K562 (cell line): ENCODE measurements around the gene MAPK13. TPM values are rescaled to one million over a fixed set of nuclear protein-coding genes. Genes with fewer than 3 reads are reported as not detected.

Experiments
- FOXJ2 ChIP-seq: fragments of 200-800 bp; sonication (Bioruptor generic); IDR thresholded peaks from 2 replicates; pipeline ENCODE4 v1.6.1; 2016; ENCODE audit warnings: missing genetic modification characterization, missing compliant biosample characterization
- HMG20B ChIP-seq: fragments of 250-450 bp; sonication (Bioruptor Pico); IDR thresholded peaks from 2 replicates; pipeline ENCODE4 v1.5.0; 2021; ENCODE audit warnings: mild to moderate bottlenecking
- HMGN3 ChIP-seq: IDR thresholded peaks from 2 replicates; pipeline ENCODE4 v1.6.1; 2011; ENCODE audit warnings: borderline replicate concordance, low read depth, mild to moderate bottlenecking, mixed read lengths, low read length; ENCODE audit not compliant: insufficient read length; ENCODE audit errors: extremely low read depth
- HOXB6 ChIP-seq: fragments of 250-450 bp; sonication (Bioruptor Pico); IDR thresholded peaks from 2 replicates; pipeline ENCODE4 v1.5.1; 2022; ENCODE audit warnings: mild to moderate bottlenecking, borderline replicate concordance
- ILF3 ChIP-seq: fragments of 450-650 bp; IDR thresholded peaks from 2 replicates; pipeline ENCODE4 v1.6.1; 2018; ENCODE audit warnings: antibody characterized with exemption, mild to moderate bottlenecking, moderate library complexity, borderline replicate concordance
- MNT ChIP-seq, 2 experiments: fragments of 450-650 bp; conservative IDR thresholded peaks; 2 replicates each; pipeline ENCODE4 v1.6.1; 2017; ENCODE audit warnings: mild to moderate bottlenecking in 2 of 2, moderate library complexity in 2 of 2
- PBX2 ChIP-seq, 2 experiments: IDR thresholded peaks in 1 of 2; conservative IDR thresholded peaks in 1 of 2; 2 replicates each; pipeline ENCODE4 v1.6.1; 2016; ENCODE audit warnings: low read depth in 2 of 2, mild to moderate bottlenecking in 1 of 2, missing compliant biosample characterization in 1 of 2, missing genetic modification characterization in 1 of 2, moderate library complexity in 1 of 2
- SFPQ ChIP-seq: fragments of 200-400 bp; formaldehyde crosslinking; IDR thresholded peaks from 2 replicates; pipeline ENCODE4 v1.6.1; 2017; ENCODE audit warnings: mild to moderate bottlenecking, low read depth, low read length, moderate library complexity
- SPI1 ChIP-seq: IDR thresholded peaks from 2 replicates; pipeline ENCODE4 v1.6.1; 2011; ENCODE audit warnings: low read depth, low read length, control low read depth, borderline replicate concordance
- SRSF1 ChIP-seq: fragments of 200-400 bp; formaldehyde crosslinking; IDR thresholded peaks from 2 replicates; pipeline ENCODE4 v1.6.1; 2017; ENCODE audit warnings: mild to moderate bottlenecking, low read depth, low read length, moderate library complexity
- TAL1 ChIP-seq: fragments of 450-650 bp; IDR thresholded peaks from 2 replicates; pipeline ENCODE4 v1.6.1; 2016; ENCODE audit warnings: mild to moderate bottlenecking
- U2AF1 ChIP-seq: fragments of 200-400 bp; formaldehyde crosslinking; optimal IDR thresholded peaks from 2 replicates; pipeline ENCODE3; 2017; ENCODE audit warnings: mild to moderate bottlenecking, low read depth, low read length, moderate library complexity
- ZNF347 ChIP-seq: fragments of 450-650 bp; formaldehyde crosslinking; IDR thresholded peaks from 2 replicates; pipeline ENCODE4 v1.4.0; 2020; ENCODE audit warnings: low read depth, mild to moderate bottlenecking, moderate library complexity
- ZNF707 ChIP-seq: fragments of 250-450 bp; sonication (Bioruptor Pico); conservative IDR thresholded peaks from 2 replicates; pipeline ENCODE4 v1.8.0; 2022; ENCODE audit warnings: inconsistent platforms, mild to moderate bottlenecking, moderate library complexity
- ZNF76 ChIP-seq: fragments of 250-450 bp; sonication (Bioruptor Pico); IDR thresholded peaks from 2 replicates; pipeline ENCODE4 v1.4.0; 2020; ENCODE audit warnings: mild to moderate bottlenecking, moderate library complexity, borderline replicate concordance
- polyA plus RNA-seq, 8 experiments: library from polyadenylated mRNA; depleted of rRNA in 4 of 8; stranded (reverse) in 5 of 8; unstranded in 3 of 8; fragments of >200 nt; fragmentation: Nextera tagmentation in 2 of 8; fragmentation: Illumina TruSeq in 1 of 8; extraction: Ambion mirVana in 2 of 8; extraction: Trizol in 1 of 8; gene quantifications; 2 replicates each; pipeline versions ENCODE4 v1.2.1 to v1.2.3, GENCODE V29; 2011 to 2014; ENCODE audit warnings: inconsistent platforms in 1 of 8, missing spikeins in 1 of 8
- total RNA-seq, 7 experiments: library from RNA; depleted of rRNA in 6 of 7; stranded (reverse); fragments of >200 nt in 6 of 7; fragmentation: Illumina TruSeq in 2 of 7; extraction: Trizol in 2 of 7; gene quantifications; 2 replicates each; pipeline versions ENCODE4 v1.2.1 to v1.2.3, GENCODE V29; 2011 to 2021; ENCODE audit warnings: low replicate concordance in 1 of 7
- TF ChIP-seq, protein P1 (sequence below): fragments of 250-450 bp; sonication (Bioruptor Pico); IDR thresholded peaks from 2 replicates; pipeline ENCODE4 v1.9.0; 2021; ENCODE audit warnings: mild to moderate bottlenecking, inconsistent platforms

MAPK13 gene
- total and polyA plus RNA-seq, 9 of the 15 experiments (the other 6 are each of a cell fraction or from before 2014, with no cell fraction given), result 0.03 to 2.3 (median 0.48) TPM; not detected in 1

- TF ChIP-seq FOXJ2 (no peak), U2AF1 (no peak), HMG20B (CRISPR knock-in tag) (no peak), ZNF76 (CRISPR knock-in tag) (no peak), ZNF347 (no peak), PBX2 (CRISPR knock-in tag; IDR thresholded peaks at IDR 0.05; ENCODE audit: low read depth) (no peak), PBX2 (tag; conservative IDR thresholded peaks at IDR 0.05; ENCODE audit: low read depth) (no peak), HMGN3 (no peak), SFPQ (no peak), SPI1 (no peak), ILF3 (no peak), MNT (conservative IDR thresholded peaks at IDR 0.05) (no peak), TAL1 (no peak), SRSF1 (no peak), ZNF707 (CRISPR knock-in tag) (no peak), HOXB6 (CRISPR knock-in tag) (no peak; the same call in 1 of the 2 replicates)
- TF ChIP-seq, protein P1, sequence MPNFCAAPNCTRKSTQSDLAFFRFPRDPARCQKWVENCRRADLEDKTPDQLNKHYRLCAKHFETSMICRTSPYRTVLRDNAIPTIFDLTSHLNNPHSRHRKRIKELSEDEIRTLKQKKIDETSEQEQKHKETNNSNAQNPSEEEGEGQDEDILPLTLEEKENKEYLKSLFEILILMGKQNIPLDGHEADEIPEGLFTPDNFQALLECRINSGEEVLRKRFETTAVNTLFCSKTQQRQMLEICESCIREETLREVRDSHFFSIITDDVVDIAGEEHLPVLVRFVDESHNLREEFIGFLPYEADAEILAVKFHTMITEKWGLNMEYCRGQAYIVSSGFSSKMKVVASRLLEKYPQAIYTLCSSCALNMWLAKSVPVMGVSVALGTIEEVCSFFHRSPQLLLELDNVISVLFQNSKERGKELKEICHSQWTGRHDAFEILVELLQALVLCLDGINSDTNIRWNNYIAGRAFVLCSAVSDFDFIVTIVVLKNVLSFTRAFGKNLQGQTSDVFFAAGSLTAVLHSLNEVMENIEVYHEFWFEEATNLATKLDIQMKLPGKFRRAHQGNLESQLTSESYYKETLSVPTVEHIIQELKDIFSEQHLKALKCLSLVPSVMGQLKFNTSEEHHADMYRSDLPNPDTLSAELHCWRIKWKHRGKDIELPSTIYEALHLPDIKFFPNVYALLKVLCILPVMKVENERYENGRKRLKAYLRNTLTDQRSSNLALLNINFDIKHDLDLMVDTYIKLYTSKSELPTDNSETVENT, result 0 out of 2 replicates have a peak, but pooled peaks have one; percentile 40
Observed at GRCh38 chr6:36123270-36124139, 6.8 kb upstream of the MAPK13 start (continued).
